HG02623 (cell line): ENCODE results near the gene COMT.

ENCODE experiments used
- ATAC-seq: cut with Tn5 transposase; IDR thresholded peaks from one replicate; pipeline ENCODE4 v1.9.1; 2021; ENCODE audit warnings: moderate library complexity; ENCODE audit not compliant: unreplicated experiment

Gene COMT

GRCh38 chr22:19968450-19968891, 26.9 kb downstream of the COMT start:
- no peak for ATAC-seq

- ATAC-seq = no peak
These were observed 27.8 kb downstream of the COMT start for GRCh38 chr22:19969141-19969928.

DNA sequence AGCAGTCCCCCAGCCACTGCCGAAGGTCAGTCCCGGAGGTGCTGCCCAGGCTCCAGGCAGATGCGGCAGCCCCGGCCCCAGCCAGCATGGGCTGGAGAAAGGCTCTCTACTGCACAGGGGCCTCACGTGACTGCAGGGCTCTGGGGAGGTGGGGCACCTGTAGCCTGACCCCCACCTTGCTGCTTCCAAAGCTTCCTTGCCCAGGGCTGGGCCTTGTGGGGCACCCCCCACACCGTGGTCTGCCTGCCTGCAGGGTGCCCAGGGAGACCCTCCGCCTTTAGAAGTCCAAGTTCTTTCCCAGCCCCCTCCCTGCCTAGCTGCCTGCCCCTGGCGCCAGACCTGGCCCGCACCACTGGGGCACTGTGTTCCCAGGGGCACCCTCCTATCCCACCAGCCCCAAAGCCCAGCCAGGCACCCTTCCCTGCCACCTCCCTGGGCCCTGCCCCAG, 28.5 kb downstream of the COMT start:
- ATAC-seq = no peak

DNA sequence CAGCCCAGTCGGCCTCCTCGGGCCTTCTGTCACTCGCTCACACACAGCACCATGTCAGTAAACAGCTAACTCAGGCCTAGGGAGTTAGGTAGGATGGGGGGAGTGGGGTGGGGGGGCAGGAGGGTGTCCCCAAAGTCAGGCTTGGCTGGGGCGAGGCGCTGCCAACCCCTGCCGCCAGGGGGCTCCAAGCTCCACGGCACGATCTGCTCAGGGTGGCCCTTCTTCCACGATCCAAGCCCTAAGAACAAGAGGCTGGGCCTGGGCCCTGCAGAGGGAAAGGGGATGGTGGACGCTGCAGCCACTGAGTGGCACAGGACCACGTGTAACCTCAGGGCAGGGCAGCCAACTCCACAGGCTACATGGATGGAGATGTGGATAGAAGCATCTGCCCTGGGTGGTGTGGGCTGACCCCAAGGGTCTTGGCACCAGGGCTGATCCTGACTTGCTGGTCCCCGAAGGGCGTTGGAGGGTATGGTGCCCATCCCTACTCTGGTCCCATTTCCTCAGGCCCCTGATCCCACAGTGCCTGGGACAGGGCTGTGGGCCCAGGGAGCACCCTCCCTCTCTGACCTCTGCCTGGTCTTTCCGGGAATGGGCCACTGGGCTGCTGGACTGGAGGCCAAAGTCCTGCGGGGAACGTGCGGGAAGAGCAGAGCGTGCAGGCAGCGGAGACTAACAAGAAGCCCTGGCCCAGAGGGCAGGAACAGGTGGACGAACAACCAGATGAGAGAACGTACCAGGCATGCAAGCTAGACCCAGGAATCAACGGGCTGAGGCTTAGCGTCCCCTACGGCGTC, 29.1 kb downstream of the COMT start:
- ATAC-seq = no peak

DNA sequence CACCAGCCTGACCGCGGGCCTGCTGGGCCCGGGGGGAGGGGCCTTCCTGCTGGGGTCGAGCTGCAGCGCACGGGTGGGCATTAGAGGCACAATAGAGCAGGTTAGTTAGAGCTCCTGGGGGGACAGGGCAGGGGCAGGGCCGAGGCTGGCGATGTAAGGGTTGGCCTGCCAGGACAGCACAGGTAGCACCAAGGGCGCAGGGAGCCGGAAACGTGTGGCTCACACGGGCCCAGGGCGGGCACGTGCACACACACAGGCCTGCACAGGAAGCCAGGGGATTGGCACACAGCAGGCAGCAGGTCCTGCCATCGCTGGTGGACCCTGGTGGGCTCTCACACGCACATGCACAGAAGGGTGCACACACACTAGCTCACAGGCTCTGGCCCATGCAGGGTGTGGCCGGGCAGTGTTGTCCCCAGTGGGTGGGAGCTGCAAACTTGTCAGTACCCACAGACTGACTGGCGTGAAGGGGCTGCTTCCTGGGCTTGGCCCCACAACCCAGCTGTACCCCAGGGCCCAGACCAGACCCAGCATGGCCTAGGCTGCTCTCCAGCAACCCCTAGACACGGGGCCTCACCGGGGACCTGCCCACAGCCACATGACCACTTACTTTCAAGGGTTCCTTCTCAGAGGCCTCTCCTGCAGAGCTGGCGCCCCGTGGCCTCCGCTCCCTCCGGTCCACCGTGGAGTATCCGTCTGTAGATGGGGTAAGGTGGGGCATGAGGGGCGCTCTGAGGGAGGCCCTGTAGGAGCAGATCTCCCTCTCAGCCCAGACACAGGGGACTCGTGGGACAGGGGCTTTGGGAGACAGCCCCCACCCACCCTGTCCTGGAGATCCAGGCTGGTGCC, 29.9 kb downstream of the COMT start:
- no peak for ATAC-seq

GRCh38 chr22:19972251-19972650, 30.7 kb downstream of the COMT start:
- no peak for ATAC-seq

GRCh38 chr22:19972652-19973550, 31.3 kb downstream of the COMT start:
- no peak for ATAC-seq

DNA sequence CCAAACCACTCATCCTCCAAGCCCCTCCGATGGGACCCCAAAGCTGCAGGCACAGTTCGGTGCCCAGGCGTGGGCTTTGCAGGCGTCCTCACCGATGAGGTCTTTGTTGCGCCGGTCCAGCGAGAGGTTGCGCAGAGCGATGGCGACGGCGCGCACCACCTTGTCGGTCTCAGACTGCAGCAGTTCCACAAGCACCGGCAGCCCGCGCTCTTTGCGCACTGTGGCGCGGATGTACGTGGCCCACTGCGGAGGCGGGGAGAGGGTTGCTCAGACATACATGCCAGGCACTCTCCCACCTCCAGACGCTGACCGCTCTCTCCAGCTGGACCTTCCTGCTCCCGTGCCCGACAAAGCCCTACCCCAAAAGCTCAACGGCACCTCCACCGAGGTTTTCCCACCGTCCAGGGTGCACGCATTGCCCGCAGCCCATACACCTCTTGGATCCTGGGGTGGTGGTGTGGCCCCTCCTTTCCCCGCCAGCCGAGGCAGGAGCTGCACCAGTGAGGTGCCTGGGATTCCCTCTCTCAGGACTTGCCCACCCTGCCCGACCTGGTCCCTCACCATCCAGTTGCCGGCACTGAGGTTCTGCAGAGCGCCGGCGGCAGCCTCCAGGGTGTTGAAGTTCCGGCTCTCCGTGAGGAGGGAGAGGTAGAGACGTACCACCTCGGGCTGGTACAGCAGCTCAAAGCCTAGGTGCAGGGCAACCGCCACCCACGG, 32.1 kb downstream of the COMT start:
- ATAC-seq = no peak

GRCh38 chr22:19974268-19974861, 32.8 kb downstream of the COMT start:
- no peak for ATAC-seq

- no peak for ATAC-seq
These were observed 33.5 kb downstream of the COMT start for GRCh38 chr22:19974935-19975706.

GRCh38 chr22:19975707-19976035, 34.1 kb downstream of the COMT start:
- no peak for ATAC-seq

GRCh38 chr22:19976671-19977070, 35.1 kb downstream of the COMT start:
- no peak for ATAC-seq

DNA sequence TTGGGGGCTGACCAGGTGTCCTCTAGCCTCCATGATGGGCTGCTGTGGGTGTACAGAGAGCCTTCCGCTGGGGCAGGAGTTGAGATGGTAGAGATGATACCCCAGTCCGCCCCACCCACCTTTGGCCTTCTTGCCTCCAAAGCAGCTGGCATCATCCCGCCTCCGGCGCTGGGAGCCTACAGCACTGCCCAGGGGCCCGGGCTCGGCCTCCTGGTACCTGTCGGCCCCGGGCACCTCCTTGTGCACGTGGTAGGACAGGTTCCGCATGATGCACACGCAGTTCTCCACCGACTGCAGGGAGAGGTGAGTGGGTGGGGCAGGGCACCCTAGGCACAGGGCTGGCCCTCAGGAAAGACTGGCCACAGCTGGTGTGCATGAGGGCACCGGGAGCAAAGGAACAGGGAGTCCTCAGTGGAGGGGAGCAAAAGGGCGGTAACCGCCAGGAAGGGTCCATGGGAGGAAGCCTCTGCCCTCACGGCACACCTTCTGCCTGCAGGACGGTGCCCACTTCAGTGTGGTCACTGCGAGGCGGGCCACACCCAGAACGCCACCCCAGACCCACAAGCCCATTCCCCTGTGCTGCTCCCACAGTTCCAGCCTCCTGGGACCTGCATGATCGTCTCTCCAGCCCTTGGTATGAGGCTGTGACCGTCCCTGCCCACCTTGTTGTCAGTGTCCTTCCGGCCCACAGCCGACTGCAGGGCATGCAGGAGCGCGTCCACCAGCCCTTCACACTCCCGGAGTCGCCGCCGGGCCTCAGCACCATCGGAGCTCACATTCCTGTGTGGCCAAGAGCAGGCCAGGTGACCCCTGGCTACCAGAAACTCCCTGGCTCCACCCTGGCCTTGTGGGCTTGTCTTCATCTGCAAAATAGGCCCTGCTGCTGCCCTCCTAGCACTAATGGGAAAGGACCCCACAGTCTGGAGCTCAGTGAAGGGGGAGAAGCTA, 36.0 kb downstream of the COMT start:
- ATAC-seq = no peak

- no peak for ATAC-seq
These were observed 37.2 kb downstream of the COMT start for GRCh38 chr22:19978748-19979147.

GRCh38 chr22:19979712-19980493, 38.3 kb downstream of the COMT start:
- no peak for ATAC-seq

DNA sequence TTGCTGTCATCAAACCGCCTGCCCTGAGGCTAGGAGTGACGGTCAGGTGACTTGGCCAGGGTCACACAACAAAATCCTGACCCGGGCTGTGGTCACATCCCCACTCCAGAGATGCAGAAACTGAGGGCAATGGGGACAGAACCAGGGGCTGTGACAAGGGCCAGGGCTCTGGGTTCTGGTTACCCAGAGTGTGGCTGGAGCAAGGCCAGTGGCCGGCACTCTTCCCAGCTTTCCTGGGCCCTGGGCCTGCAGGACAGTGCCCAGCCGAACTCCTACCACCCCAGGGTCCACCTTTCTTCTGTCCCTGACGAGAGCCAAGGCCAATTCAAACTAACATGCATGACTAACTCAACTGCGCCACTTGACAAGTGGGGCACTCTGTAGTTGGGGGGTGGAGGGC, 39.2 kb downstream of the COMT start:
- no peak for ATAC-seq
